Measurements from ENCODE around the gene PAPSS1. TPM values are rescaled to one million over a fixed set of nuclear protein-coding genes. Genes with fewer than 3 reads are reported as not detected.

Gene PAPSS1
- total RNA-seq, 2 experiments from 2014 or later, result 20.5 to 20.8 TPM

DNA sequence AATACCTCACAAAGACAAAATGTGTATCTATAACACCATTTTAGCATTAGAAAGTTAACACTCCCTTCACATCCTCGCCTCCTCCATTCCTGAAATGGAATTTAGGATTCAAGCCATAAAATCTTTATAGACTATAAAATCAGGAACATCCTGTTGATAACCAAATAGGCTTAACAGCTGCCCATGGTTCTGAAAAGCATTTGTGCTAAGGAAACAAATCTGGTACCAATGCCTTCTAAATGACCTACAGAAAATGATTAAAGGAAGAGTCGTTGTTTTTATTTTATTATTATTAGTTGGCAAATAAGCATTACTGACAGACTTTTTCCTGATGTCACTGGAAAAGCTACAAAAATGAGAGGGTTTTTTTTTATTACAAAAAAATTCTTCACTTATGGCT, 79.8 kb downstream of the PAPSS1 start:
- no peak overlapping the region for H3K4me3 Mint-ChIP-seq
- DNase-seq, result no peak
- no peaks in the 10 kb centered on the region for H3K9me3 Mint-ChIP-seq (ENCODE audit: insufficient read depth)
- H3K27me3 Mint-ChIP-seq (ENCODE audit: low read depth), result no peaks in the 10 kb centered on the region
- ATAC-seq, result no peak
- H3K4me1 Mint-ChIP-seq (ENCODE audit: low read depth), result no peaks in the 10 kb centered on the region
- ChIA-PET CTCF (no interaction called here), POLR2A (no interaction called here)
- peaks cover 3% of the 10 kb centered on the region for H3K36me3 Mint-ChIP-seq (ENCODE audit: low read depth)
- no peak overlapping the region for H3K27ac Mint-ChIP-seq

DNA sequence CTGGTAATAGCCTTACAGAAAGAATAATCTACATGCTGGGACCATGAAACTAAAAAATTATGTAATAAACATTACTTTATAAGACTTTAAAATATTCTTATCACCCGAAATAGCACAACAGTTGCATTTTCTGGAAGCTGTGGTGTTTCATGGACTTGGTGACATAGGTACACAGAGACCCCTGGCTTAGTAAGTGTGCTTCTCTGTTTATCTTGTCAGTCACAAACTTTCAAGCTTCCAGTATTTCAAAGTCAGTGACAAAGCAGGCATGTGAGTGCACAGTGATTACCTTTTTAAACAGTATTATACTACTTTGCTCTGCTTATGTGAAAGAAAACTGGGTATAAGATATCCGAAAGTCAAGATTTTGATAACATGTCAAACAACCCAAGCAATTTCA, 84.3 kb downstream of the PAPSS1 start:
- POLR2A ChIA-PET, result no interaction called here
- no peak overlapping the region for H3K4me3 Mint-ChIP-seq

DNA sequence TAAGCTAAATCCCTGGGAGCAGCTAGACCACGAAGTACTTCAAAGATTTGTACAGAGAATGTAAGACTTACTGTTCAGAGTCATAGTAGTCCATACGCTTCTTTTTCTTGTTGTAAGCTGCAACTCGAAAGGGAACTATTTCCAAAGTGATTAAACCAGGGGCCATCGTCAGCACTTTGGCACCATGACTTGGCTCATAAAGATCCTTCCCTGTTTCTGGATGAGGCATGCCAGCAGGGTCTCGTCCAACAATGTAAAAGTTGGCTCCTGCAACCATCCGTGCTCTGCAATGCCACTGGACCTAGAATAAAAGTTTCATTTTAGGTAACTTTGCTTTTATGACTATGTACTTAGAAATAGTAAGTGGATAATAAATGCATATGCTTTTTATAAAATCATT, 88.5 kb downstream of the PAPSS1 start:
- Mint-ChIP-seq H3K4me1 (ENCODE audit: low read depth) (no peaks in the 10 kb centered on the region), H3K36me3 (ENCODE audit: low read depth) (peaks cover 5% of the 10 kb centered on the region), H3K27me3 (ENCODE audit: low read depth) (no peaks in the 10 kb centered on the region), H3K27ac (no peak overlapping the region), H3K9me3 (ENCODE audit: insufficient read depth) (no peaks in the 10 kb centered on the region), H3K4me3 (no peak overlapping the region)
- DNase-seq (no peak), ATAC-seq (no peak)
- ChIA-PET POLR2A (no interaction called here), CTCF (no interaction called here)

More for the DNA sequence above, 84.3 kb downstream of the PAPSS1 start:
- H3K27ac Mint-ChIP-seq, result no peak overlapping the region
- DNase-seq (no peak), ATAC-seq (no peak)
- no peaks in the 10 kb centered on the region for H3K27me3 Mint-ChIP-seq (ENCODE audit: low read depth)
- CTCF ChIA-PET, result no interaction called here
- H3K4me1 Mint-ChIP-seq (ENCODE audit: low read depth), result no peaks in the 10 kb centered on the region
- no peaks in the 10 kb centered on the region for H3K36me3 Mint-ChIP-seq (ENCODE audit: low read depth)
- no peaks in the 10 kb centered on the region for H3K9me3 Mint-ChIP-seq (ENCODE audit: insufficient read depth)

DNA sequence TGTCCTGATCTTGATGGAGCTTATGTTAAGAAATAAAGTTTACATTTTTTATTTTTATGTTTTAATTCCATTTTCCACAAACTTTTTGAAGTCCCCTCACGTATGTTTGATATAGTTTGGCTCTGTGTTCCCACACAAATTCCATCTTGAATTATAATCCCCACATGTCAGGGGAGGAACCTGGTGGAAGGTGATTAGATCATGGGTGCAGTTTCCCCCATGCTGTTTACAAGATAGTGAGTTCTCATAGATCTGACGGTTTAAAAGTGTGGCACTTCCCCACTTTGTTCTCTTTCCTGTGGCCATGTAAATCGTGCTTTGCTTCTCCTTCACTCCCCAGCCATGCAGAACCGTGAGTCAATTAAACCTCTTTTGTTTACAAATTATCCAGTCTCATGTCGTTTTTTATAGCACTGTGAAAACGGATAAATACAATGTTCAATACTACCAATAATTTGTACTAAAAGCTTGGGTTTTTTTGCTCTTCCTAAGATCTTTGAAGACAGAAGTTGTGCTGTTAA, 89.8 kb downstream of the PAPSS1 start:
- H3K27me3 Mint-ChIP-seq (ENCODE audit: low read depth), result no peaks in the 10 kb centered on the region
- H3K36me3 Mint-ChIP-seq (ENCODE audit: low read depth), result peaks cover 5% of the 10 kb centered on the region
- H3K4me1 Mint-ChIP-seq (ENCODE audit: low read depth), result no peaks in the 10 kb centered on the region
- DNase-seq (no peak), ATAC-seq (no peak)
- H3K9me3 Mint-ChIP-seq (ENCODE audit: insufficient read depth), result no peaks in the 10 kb centered on the region
- H3K27ac Mint-ChIP-seq, result no peak overlapping the region
- no peak overlapping the region for H3K4me3 Mint-ChIP-seq
- ChIA-PET CTCF (no interaction called here), POLR2A (no interaction called here)

DNA sequence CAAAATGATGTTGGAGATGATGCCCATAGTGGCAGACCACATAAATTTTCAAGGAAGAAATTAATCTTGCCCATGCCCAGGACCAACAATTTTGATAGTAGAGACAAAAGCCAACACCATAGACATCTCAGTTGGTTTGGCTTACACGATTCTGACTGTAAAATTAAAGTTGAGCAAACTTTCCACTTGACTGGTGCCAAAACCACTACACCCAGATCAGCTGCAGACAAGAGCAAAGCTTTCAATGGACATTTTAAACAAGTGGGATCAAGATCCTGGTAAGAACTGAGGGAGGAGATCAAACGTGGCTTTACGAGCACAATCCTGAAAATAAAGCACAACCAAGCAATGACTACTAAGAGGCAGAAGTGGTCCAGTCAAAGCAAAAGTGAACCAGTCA, 90.7 kb downstream of the PAPSS1 start:
- H3K27me3 Mint-ChIP-seq (ENCODE audit: low read depth), result no peaks in the 10 kb centered on the region
- ChIA-PET CTCF (no interaction called here), POLR2A (no interaction called here)
- no peak overlapping the region for H3K27ac Mint-ChIP-seq
- H3K4me3 Mint-ChIP-seq, result no peak overlapping the region
- H3K9me3 Mint-ChIP-seq (ENCODE audit: insufficient read depth), result no peaks in the 10 kb centered on the region
- no peaks in the 10 kb centered on the region for H3K4me1 Mint-ChIP-seq (ENCODE audit: low read depth)
- DNase-seq, result no peak
- peaks cover 5% of the 10 kb centered on the region for H3K36me3 Mint-ChIP-seq (ENCODE audit: low read depth)
- no peak for ATAC-seq

DNA sequence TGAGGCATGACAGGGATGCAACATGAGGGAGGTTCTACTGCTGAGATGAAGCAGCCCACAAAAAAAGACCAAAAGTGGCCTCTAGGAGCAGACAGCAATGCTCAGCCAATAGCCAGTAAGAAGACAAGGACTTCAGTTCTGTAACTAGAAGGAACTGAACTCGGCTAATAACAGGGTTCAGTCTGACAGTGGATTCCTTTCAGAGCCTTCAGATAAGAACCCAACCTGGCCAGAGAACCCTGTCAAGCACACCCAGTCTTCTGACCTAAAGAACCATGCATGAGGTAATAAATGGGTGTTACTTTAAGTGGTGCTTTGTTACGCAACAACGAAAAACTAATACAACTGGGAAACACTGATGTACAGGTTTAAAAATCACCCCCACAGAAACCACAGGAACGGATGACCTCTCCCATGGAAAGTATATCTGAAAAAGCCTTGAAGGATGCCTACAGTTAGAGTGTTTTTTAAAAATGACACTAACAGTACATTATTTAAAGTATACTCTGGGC, 94.6 kb downstream of the PAPSS1 start:
- Mint-ChIP-seq H3K4me3 (no peak overlapping the region), H3K36me3 (ENCODE audit: low read depth) (peaks cover 6% of the 10 kb centered on the region), H3K9me3 (ENCODE audit: insufficient read depth) (no peaks in the 10 kb centered on the region), H3K4me1 (ENCODE audit: low read depth) (peaks cover 4% of the 10 kb centered on the region), H3K27ac (no peak overlapping the region), H3K27me3 (ENCODE audit: low read depth) (no peaks in the 10 kb centered on the region)
- ATAC-seq (no peak), DNase-seq (no peak)
- POLR2A ChIA-PET, result no interaction called here
- CTCF ChIA-PET, result no interaction called here

DNA sequence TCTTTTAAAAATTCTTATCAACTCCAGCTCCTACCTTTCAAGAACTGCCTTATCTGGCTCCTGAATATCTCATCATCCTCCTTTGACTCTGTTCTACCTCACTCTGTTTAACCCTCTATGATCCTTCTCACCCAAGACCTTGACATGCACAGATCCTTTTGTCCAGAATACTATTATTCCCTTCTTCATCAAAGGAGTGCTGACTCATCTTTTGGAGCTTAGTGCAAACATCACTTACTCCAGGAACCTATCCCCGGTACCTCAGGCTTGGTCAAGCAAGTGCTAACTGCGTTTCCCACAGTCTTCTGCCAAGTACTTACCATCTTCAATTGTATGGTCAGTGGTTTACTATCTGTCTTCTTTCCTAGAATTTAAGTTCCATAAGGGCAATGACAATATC, 96.0 kb downstream of the PAPSS1 start:
- Mint-ChIP-seq H3K9me3 (ENCODE audit: insufficient read depth) (no peaks in the 10 kb centered on the region), H3K27ac (no peak overlapping the region), H3K4me1 (ENCODE audit: low read depth) (peaks cover 4% of the 10 kb centered on the region), H3K27me3 (ENCODE audit: low read depth) (no peaks in the 10 kb centered on the region), H3K36me3 (ENCODE audit: low read depth) (peaks cover 2% of the 10 kb centered on the region), H3K4me3 (no peak overlapping the region)
- ChIA-PET POLR2A (no interaction called here), CTCF (no interaction called here)
- ATAC-seq (no peak), DNase-seq (no peak)

DNA sequence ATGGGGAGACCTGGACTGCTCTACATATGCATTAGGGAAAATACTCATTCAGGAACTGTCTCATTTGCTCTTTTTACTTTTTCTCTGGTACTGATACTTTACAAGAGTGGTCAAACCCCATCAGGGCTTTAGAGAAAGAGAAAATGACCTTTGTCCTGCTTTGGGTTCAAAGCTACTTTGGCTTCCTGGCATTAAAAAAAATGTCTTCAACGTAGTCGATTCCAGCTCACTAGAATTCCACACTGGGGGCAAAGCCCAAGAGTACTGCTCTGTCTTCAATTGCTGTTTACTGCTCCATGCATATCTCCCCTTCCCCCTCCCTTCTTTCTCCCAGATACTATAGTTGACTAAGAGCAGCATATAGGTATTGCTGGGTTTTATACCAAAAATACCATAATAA, 98.0 kb downstream of the PAPSS1 start:
- H3K4me3 Mint-ChIP-seq, result no peak overlapping the region
- peaks cover 4% of the 10 kb centered on the region for H3K4me1 Mint-ChIP-seq (ENCODE audit: low read depth)
- DNase-seq (no peak), ATAC-seq (no peak)
- H3K36me3 Mint-ChIP-seq (ENCODE audit: low read depth), result peaks cover 2% of the 10 kb centered on the region
- POLR2A ChIA-PET, result no interaction called here
- no peaks in the 10 kb centered on the region for H3K9me3 Mint-ChIP-seq (ENCODE audit: insufficient read depth)
- CTCF ChIA-PET, result no interaction called here
- H3K27me3 Mint-ChIP-seq (ENCODE audit: low read depth), result no peaks in the 10 kb centered on the region
- no peak overlapping the region for H3K27ac Mint-ChIP-seq

DNA sequence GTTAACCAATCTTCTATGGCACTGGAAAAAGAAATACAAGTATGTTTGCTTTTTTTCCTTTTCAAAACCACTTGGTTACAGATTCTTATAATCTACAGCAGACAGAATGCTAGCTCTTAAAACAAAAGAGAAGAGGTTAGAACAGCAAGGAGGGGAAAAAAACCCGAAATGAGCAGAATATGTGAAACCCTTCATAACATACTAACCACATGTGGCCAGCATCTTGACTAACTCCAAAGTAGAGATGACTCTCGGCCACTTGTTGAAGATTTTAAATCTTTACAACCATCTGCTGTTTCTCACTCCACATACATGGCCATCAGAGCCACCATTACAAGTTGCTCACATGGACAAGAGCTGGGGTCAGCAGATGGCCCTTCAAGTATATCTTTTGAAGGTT, 100.3 kb downstream of the PAPSS1 start:
- Mint-ChIP-seq H3K4me3 (no peak overlapping the region), H3K27ac (no peak overlapping the region), H3K4me1 (ENCODE audit: low read depth) (peaks cover 4% of the 10 kb centered on the region), H3K9me3 (ENCODE audit: insufficient read depth) (no peaks in the 10 kb centered on the region), H3K36me3 (ENCODE audit: low read depth) (peaks cover 2% of the 10 kb centered on the region), H3K27me3 (ENCODE audit: low read depth) (no peaks in the 10 kb centered on the region)
- ChIA-PET POLR2A (no interaction called here), CTCF (no interaction called here)
- DNase-seq (no peak), ATAC-seq (no peak)

DNA sequence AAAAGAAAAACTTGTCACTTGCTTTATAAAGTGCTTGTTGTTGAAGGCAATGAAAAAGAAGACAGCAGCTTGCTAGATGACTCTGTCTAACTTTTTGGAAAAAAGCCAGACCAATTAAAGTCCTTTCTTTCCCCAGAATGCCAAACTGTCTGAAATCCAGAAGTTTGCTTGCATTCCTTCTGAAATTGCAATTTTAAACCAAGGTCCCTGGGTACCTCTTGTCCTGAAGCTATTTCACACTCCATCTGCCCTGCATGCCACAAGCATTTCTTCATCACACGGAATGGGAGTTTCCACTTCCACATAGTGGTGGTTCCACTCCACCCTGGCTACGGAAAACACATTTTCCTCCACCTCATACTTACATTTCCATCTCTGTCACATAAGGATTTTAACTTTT, 101.0 kb downstream of the PAPSS1 start:
- ATAC-seq, result no peak
- H3K36me3 Mint-ChIP-seq (ENCODE audit: low read depth), result peaks cover 2% of the 10 kb centered on the region
- no peak for DNase-seq
- no peaks in the 10 kb centered on the region for H3K27me3 Mint-ChIP-seq (ENCODE audit: low read depth)
- H3K9me3 Mint-ChIP-seq (ENCODE audit: insufficient read depth), result no peaks in the 10 kb centered on the region
- H3K27ac Mint-ChIP-seq, result no peak overlapping the region
- peaks cover 4% of the 10 kb centered on the region for H3K4me1 Mint-ChIP-seq (ENCODE audit: low read depth)
- H3K4me3 Mint-ChIP-seq, result no peak overlapping the region
- ChIA-PET POLR2A (no interaction called here), CTCF (no interaction called here)

DNA sequence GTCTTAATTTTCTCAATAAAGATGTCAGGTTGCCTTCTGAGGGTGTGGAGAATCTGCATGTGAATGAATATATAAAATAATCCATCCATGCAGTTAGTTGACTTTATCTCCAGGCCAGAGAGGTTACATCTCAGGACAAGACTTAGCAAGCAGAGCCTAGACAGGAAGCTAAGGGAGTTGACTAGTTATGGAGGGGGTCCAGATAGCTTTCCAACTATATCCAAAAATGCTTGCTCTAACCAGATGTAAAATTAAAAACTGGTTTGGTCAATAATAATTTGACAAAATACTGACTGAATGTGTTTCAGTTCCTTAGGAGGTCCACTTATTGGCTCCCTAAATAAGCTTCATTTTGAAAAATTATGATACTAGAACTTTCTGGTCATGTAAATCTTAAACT, 101.4 kb downstream of the PAPSS1 start:
- no peaks in the 10 kb centered on the region for H3K27me3 Mint-ChIP-seq (ENCODE audit: low read depth)
- no peak for ATAC-seq
- H3K4me1 Mint-ChIP-seq (ENCODE audit: low read depth), result peaks cover 4% of the 10 kb centered on the region
- H3K9me3 Mint-ChIP-seq (ENCODE audit: insufficient read depth), result no peaks in the 10 kb centered on the region
- ChIA-PET CTCF (no interaction called here), POLR2A (no interaction called here)
- no peak overlapping the region for H3K4me3 Mint-ChIP-seq
- no peak for DNase-seq
- no peak overlapping the region for H3K27ac Mint-ChIP-seq
- no peaks in the 10 kb centered on the region for H3K36me3 Mint-ChIP-seq (ENCODE audit: low read depth)

DNA sequence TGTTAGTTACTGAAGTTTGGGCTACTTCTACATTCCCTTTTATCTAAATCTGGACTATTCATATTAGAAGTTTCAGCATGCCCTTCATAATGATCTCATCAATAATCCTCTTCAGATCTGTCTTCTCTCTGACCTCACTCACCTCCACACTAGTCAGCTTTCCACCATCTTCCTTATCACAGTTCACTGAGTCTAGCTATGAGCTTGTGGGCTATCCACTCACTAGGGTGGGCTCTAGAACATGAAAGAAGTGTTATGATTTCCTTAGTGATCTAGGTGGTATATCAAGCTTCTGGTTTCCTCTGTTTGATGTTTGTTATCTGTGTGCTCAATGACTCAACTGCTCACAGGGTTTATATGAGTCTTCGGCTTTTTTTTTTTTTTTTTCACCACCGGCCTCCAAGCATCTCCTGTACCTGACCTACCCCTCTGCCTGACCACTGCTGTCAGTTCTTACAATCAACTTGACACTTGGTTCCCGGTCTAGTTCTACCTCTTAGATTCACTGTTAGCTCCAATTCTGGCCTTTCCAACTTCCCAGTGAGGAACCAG, 103.1 kb downstream of the PAPSS1 start:
- Mint-ChIP-seq H3K36me3 (ENCODE audit: low read depth) (peaks cover 5% of the 10 kb centered on the region), H3K27me3 (ENCODE audit: low read depth) (no peaks in the 10 kb centered on the region), H3K9me3 (ENCODE audit: insufficient read depth) (no peaks in the 10 kb centered on the region), H3K27ac (no peak overlapping the region), H3K4me3 (no peak overlapping the region), H3K4me1 (ENCODE audit: low read depth) (no peaks in the 10 kb centered on the region)
- ATAC-seq (no peak), DNase-seq (no peak)
- ChIA-PET CTCF (no interaction called here), POLR2A (no interaction called here)

DNA sequence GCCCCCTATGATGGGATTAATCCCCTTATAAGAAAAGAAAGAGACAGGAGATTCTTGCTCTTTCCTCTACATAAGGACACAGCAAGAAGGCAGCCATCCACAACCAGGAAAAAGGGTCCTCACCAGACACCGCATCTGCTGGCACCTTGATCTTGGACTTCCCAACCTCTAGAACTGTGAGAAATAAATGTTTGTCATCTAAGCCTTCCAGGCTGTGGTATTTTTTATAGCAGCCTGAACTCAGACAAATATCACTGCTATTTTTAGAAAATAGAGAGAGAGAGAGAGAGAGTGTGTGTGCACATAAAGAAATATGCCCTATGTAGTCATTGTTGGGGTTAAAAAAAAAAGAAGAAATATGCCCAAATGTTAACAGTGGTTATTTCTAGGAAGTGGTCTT, 104.2 kb downstream of the PAPSS1 start:
- no peaks in the 10 kb centered on the region for H3K9me3 Mint-ChIP-seq (ENCODE audit: insufficient read depth)
- no peak overlapping the region for H3K27ac Mint-ChIP-seq
- ATAC-seq, result no peak
- DNase-seq, result no peak
- H3K36me3 Mint-ChIP-seq (ENCODE audit: low read depth), result peaks cover 5% of the 10 kb centered on the region
- no peaks in the 10 kb centered on the region for H3K4me1 Mint-ChIP-seq (ENCODE audit: low read depth)
- ChIA-PET POLR2A (no interaction called here), CTCF (no interaction called here)
- no peaks in the 10 kb centered on the region for H3K27me3 Mint-ChIP-seq (ENCODE audit: low read depth)
- H3K4me3 Mint-ChIP-seq, result no peak overlapping the region

All from activated CD8-positive, alpha-beta T cell treated with anti-CD3 and anti-CD28 coated beads, Interleukin-2, amount 10 ng/mL, durations not matched to agents 7 days and 5 days (primary cell).